OCI-LY7 (cell line): Measurements from ENCODE around the gene EPHB3.

Source experiments
- EZH2phosphoT487 ChIP-seq: fragments of 200-600 bp; sonication (generic); IDR thresholded peaks from 2 replicates; pipeline ENCODE4 v1.6.1; 2018; ENCODE audit warnings: low read depth, borderline replicate concordance, mild to moderate bottlenecking, mixed run types, antibody characterized with exemption, low read length, moderate library complexity, mixed read lengths
- TF ChIP-seq, protein P1 (sequence below): fragments of 200-600 bp; sonication (generic); conservative IDR thresholded peaks from 2 replicates; pipeline ENCODE4 v1.5.1; 2014; ENCODE audit warnings: mild to moderate bottlenecking, antibody characterized with exemption, low read length, moderate library complexity, mixed read lengths

DNA sequence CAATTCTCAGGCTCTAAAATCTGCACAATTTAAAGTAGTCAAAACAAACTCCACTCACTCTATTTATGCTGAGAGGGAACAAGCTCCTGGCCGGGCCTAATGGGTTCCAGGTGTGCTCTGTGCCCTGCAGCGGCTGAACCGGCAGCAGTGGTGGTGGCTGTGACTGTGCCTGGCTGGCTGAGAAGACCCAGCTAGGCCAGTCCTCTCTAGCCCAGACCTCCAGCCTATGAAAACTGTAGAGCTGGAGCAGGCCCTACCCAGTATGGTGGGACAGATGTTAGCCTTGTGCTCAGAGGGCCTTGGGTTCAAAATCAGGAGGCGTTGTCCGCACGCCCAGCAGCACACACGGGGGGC, 37.0 kb downstream of the EPHB3 start:
- TF ChIP-seq, protein P1, sequence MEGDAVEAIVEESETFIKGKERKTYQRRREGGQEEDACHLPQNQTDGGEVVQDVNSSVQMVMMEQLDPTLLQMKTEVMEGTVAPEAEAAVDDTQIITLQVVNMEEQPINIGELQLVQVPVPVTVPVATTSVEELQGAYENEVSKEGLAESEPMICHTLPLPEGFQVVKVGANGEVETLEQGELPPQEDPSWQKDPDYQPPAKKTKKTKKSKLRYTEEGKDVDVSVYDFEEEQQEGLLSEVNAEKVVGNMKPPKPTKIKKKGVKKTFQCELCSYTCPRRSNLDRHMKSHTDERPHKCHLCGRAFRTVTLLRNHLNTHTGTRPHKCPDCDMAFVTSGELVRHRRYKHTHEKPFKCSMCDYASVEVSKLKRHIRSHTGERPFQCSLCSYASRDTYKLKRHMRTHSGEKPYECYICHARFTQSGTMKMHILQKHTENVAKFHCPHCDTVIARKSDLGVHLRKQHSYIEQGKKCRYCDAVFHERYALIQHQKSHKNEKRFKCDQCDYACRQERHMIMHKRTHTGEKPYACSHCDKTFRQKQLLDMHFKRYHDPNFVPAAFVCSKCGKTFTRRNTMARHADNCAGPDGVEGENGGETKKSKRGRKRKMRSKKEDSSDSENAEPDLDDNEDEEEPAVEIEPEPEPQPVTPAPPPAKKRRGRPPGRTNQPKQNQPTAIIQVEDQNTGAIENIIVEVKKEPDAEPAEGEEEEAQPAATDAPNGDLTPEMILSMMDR: no peak
- no peak for TF ChIP-seq EZH2phosphoT487
